AG09309 (cell line): ENCODE measurements around the gene SLC22A7.

ENCODE experiments used
- DNase-seq: peaks from one replicate; pipeline ENCODE4 v3.0.0-alpha.2; 2010; ENCODE audit warnings: low read depth
- H3K4me3 ChIP-seq: 2 replicates; pipeline ENCODE4 v1.5.1; 2011; ENCODE audit warnings: mild to moderate bottlenecking, low read depth, low read length, moderate library complexity; ENCODE audit not compliant: control insufficient read depth
- TF ChIP-seq, protein P1 (sequence below): IDR thresholded peaks from 2 replicates; pipeline ENCODE4 v1.5.1; 2011; ENCODE audit warnings: mild to moderate bottlenecking, low read depth, low read length, inconsistent platforms; ENCODE audit not compliant: insufficient read depth, control insufficient read depth; ENCODE audit errors: missing control alignments

Gene SLC22A7

GRCh38 chr6:43277643-43278523, 20.2 kb upstream of the SLC22A7 start:
- no peak for DNase-seq
- H3K4me3 ChIP-seq = no peak overlapping the region
- TF ChIP-seq, protein P1, sequence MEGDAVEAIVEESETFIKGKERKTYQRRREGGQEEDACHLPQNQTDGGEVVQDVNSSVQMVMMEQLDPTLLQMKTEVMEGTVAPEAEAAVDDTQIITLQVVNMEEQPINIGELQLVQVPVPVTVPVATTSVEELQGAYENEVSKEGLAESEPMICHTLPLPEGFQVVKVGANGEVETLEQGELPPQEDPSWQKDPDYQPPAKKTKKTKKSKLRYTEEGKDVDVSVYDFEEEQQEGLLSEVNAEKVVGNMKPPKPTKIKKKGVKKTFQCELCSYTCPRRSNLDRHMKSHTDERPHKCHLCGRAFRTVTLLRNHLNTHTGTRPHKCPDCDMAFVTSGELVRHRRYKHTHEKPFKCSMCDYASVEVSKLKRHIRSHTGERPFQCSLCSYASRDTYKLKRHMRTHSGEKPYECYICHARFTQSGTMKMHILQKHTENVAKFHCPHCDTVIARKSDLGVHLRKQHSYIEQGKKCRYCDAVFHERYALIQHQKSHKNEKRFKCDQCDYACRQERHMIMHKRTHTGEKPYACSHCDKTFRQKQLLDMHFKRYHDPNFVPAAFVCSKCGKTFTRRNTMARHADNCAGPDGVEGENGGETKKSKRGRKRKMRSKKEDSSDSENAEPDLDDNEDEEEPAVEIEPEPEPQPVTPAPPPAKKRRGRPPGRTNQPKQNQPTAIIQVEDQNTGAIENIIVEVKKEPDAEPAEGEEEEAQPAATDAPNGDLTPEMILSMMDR = no peak

- peak; percentile 14 for DNase-seq
- no peak overlapping the region for H3K4me3 ChIP-seq
- TF ChIP-seq, protein P1 = no peak
Observed at GRCh38 chr6:43278524-43279078, 19.5 kb upstream of the SLC22A7 start.

GRCh38 chr6:43280234-43280633, 17.8 kb upstream of the SLC22A7 start:
- no peak for DNase-seq
- no peak overlapping the region for H3K4me3 ChIP-seq
- TF ChIP-seq, protein P1 = no peak

DNA sequence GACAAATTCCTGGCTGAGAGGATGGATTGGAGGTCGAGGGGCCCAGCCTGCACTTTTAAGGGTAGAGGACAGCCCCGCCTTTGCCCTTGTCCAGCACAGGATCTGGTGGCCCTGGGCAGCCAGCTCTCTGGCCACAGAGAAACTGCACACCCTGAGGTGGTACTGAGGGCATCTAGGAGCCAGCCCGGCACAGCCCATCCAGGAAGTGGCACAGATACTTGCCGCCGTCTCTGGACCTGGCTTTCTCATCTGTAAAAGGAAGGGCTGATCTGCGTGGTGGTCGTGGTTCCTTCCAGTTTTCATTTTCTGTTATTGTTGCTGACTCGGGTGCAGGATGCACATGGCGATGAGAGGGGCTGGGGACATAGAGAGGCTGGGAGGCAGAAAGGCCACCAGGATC, 16.0 kb upstream of the SLC22A7 start:
- DNase-seq = no peak
- TF ChIP-seq, protein P1 = no peak

GRCh38 chr6:43282636-43283513, 15.2 kb upstream of the SLC22A7 start:
- TF ChIP-seq, protein P1 = no peak
- no peak overlapping the region for H3K4me3 ChIP-seq
- no peak for DNase-seq

More for the DNA sequence above, 16.0 kb upstream of the SLC22A7 start:
- H3K4me3 ChIP-seq = no peak overlapping the region

GRCh38 chr6:43283514-43283901, 14.6 kb upstream of the SLC22A7 start:
- TF ChIP-seq, protein P1 = no peak
- no peak for DNase-seq
- no peak overlapping the region for H3K4me3 ChIP-seq
